ENCODE data around the gene PLPPR5. TPM values are rescaled to one million over a fixed set of nuclear protein-coding genes. Genes with fewer than 3 reads are reported as not detected.

Gene PLPPR5
- polyA plus RNA-seq, 4 donors, result 1.0 to 2.0 (median 1.5) TPM

DNA sequence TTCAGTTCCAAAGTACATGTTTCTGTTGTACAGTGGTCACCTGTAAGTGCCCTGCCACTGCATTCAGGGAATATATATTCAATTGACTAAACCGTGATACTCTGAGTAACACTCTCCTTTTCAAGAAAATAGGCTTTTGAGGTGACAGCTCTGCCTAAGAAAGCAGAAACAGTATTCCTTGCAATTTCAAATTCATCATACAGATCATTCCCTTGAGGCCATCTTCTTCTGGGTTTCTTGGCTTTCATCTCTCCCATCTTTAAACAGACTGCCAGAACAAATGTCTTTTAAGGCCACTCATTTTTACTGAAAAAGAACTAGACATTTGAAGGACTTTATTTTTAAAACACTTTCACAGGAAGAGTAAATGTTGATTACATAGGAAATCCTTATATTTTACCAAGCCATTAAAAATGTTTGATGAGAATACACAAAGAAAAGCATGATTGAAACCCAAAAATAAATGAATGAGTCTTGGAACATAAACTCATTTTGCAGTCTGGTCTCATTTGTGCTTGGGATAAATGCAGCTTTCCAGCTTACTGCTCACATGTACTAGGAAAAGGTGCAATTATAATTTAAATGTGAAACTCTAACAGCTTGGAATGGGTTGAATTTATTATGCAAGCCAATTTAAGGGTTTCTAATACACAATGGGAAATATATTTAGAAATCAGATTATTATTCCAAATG is 34.7 kb downstream of the PLPPR5 start:
- no peak for DNase-seq (ENCODE audit: low read depth in 4 of 4, low spot score in 2 of 4)

DNA sequence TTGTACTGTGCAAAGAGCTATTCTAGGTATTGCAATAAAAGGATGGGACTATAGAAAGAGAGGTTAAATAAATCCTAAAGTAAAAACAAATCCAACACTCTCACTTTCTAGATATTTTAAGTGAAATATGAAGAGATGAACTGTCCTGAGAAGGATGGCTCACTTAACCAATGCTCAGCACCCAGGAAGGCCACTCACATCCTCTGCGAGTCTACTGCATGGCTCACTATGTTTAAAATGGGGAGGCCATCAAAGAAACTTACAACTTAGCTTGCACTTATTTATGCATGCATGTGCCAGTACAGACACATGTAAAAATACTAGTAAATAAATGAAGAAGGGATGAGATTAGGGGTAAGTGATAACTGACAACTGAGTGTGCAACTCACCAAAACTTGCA is 37.5 kb downstream of the PLPPR5 start:
- DNase-seq (ENCODE audit: low read depth in 4 of 4, low spot score in 2 of 4), result no peak

DNA sequence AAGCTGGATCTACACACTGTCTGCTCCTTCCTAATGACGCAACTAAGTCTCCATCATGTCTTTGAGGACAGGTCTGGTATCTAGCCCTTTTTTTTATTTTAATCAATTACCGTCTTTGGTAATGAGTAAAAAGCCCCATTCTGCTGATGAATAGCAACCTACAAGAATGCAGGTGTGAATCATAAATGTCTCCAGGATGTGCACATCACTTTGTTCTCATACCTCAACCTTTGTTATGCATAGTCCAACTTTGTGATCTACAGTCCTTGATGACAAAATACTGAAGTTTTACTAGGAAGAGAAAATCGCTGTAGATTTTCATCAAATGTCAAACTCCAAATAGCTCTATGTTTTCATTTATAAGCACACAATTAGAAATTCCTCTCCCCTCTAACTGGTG is 39.3 kb downstream of the PLPPR5 start:
- no peak for DNase-seq (ENCODE audit: low read depth in 4 of 4, low spot score in 2 of 4)

DNA sequence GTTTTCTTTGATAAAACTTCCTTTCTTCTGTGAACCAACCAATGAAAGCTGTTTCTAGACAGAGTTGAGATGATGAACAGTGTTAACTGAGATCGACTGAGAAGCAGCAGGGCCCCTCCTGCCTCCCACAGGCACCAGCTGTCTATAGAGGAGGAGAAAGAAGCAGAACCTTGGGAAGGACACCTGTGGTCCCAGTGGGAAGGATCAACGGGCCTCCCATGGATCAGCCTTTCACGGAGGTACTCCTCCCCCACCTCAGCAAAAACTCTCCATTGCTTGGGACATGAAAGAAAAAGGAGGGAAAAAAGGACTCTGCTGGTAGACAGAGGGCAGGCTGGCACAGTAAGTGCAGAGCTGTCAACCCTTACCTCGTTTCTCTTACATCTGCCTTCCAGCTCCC is 40.5 kb downstream of the PLPPR5 start:
- DNase-seq (ENCODE audit: low read depth in 4 of 4, low spot score in 2 of 4), result no peak

DNA sequence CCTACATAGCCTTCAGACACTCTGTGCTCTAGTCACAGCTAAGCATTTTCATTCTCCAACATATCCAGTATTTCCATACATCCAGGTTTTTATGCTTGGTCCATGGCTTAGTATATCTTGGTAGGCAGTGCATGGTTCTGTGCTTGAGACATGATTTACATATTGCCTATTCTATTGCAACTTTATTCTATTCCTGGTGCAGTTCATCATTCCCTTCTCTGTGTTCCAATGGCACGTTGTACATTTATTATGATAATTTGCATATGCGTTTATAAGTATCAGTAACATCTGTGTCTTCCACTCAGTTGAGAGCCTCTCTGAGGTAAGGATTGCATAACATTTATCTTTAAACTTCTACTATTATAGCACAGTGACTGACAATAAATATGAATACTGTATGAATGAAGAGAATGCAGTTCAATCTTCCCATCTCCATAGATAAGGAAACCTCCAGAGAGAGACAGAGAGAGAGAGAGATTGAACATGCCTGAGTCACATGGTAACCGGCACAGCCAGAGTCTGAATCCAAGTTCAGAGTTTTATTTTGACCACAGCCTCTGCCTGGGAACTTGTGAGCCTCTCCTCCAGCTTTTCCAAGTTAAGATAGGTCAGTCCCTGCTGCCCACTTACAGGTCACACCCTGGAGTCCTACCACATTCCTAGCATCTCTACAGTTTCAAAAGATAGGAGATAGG is 41.5 kb downstream of the PLPPR5 start:
- no peak for DNase-seq (ENCODE audit: low read depth in 4 of 4, low spot score in 2 of 4)

DNA sequence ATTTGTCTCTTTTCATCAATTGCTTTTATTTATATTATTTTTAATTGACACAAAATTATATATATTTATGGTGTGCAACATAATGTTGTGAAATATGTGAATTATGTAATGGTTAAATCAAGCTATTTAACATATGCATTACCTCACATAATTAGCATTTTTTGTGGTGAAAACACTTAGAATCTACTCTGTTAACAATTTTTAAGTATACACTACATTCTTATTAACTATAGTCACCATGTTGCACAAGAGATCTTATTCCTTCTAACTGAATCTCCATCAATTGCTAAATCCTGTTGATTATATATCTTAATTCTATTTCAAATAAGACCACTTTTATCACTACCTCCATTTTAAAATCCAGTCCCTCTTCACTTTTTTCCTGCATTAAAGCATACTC is 42.5 kb downstream of the PLPPR5 start:
- no peak for DNase-seq (ENCODE audit: low read depth in 4 of 4, low spot score in 2 of 4)

DNA sequence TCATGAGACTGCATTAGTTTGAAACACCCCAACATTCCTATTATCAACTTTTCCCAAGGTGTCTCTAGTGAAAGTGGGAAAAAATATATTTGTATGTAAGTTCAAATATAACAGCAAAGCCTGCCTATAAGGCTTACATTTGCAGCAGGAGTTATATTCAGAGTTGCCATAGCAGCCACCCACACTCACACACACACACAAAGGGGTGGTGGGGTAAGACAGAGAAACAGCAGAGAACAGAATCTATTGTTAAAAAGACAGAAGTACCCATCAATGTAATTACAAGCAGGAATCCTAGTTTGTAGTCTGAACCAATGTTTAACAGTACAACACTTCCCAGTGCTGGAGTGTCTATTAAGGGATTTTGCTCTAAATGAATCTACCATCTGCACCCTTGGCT is 55.0 kb downstream of the PLPPR5 start:
- no peak for DNase-seq (ENCODE audit: low read depth in 4 of 4, low spot score in 2 of 4)

DNA sequence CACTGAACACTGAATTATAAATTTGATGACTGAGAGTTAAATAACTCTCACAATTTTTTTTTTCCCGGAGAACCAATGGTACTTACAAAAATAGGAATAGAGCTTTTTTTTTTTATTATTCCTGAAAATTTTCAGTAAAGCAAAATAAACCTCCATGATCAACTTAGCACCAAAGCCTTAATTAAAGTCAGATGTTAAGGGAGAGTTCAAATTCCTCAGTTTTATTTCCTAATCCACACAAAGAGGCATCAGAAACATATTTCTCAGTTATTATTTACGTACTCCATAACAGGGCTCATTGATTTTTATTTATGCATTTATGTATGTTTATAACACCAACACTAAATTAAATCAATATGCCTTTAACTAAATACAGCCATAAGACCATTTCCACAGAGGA is 55.5 kb downstream of the PLPPR5 start:
- no peak for DNase-seq (ENCODE audit: low read depth in 4 of 4, low spot score in 2 of 4)

DNA sequence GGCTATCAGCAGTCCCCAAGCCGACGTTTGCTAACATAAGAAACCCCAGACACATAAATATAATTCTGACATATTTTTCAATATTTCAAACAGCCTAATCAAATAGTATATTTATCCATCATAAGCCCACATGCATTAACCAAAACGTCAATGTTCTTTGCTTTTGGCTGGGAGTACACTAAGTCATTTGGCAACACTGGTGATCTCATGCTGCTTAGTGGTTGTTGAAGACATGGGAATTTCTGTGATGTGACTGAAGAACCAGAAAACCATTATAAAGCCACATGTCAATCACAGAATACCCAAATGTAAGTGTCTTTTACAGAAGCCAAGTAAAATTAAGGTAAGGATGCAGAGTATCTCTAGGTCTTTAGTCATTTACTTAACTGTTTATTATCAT is 57.6 kb downstream of the PLPPR5 start:
- no peak for DNase-seq (ENCODE audit: low read depth in 4 of 4, low spot score in 2 of 4)

DNA sequence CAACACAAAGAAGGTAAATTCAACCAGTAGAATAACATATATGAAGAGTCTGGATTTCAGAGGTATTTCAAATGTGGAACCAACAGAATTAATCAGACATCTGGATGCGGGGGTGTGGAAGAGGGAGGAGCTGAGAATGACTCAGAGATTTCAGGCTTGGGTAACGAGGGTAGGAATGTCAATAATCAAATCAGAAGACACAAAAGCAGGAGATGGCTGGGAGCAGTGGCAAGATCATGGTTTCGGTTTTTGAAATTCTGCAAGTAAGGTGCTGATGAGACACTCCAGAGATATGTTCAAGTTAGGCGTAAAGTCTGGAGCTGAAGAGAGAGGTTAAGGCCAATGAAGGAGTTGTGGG is 64.0 kb downstream of the PLPPR5 start:
- DNase-seq (ENCODE audit: low read depth in 4 of 4, low spot score in 2 of 4), result no peak

DNA sequence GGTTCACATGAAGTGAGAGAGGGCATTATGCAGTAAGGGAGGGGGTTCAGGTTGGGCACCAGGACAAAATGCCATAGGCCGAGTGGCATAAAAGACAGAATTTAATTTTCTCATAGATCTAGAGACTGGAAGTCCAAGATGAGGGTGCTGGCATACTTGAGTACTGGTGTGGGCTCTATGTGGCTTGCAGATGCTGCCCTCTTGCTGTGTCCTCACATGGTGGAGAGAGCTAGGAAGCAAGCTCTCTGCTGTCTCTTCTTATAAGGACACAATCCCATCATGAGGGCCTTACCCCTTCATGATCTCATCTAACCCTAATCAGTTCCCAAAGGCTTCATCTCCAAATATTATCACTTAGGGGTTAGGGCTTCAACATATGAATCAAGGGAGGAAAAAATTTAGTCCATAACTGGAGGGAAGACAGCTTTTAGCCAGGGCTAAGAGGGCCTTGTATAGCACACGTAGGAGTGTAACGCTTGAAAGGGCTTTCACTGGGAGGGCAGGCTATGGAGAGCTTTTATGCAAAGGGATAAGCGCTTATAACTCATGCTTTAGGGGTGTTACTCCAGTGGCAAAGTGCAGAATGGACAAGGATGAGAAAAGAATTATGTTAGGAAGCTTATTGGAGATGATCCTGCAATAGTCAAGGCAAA is 64.5 kb downstream of the PLPPR5 start:
- no peak for DNase-seq (ENCODE audit: low read depth in 4 of 4, low spot score in 2 of 4)

DNA sequence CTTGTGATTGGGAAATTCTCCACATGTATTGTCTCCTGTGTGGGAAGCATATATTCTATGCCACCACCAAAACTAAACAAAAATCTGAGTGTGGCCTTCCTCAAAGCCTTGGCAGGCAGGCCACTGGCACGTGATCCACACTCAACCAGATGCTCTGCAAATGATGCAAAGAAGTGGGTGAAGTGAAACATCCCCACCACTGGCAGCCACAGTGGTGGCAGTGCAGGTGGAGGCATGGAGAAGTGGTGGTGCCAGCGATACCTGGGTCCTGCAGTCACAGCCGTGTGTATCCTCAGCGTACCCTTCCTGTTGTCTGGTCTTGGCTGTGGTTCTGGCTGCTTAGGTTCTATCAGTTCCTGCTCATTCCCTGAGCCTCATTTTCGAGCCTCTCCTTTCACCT is 65.2 kb downstream of the PLPPR5 start:
- no peak for DNase-seq (ENCODE audit: low read depth in 4 of 4, low spot score in 2 of 4)

DNA sequence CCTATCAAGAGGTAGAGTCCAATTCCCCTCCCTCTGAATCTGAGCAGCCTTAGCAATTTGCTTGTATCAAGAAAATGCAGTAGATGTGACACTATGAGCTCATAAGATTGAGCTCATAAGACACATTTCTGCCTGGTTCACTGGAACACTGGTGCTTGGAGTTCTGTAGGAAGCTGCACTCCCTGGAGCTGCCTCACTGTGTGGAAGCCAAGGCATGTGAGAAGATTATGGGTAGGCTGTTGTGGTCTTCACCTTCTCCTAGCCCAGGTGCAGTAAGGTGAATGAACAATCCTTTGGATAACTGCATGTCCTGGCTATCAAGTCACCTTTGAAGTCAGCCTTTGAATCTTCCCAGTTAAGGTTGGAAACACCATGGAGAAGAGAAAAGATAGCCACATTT is 67.3 kb downstream of the PLPPR5 start:
- DNase-seq (ENCODE audit: low read depth in 4 of 4, low spot score in 2 of 4), result no peak

DNA sequence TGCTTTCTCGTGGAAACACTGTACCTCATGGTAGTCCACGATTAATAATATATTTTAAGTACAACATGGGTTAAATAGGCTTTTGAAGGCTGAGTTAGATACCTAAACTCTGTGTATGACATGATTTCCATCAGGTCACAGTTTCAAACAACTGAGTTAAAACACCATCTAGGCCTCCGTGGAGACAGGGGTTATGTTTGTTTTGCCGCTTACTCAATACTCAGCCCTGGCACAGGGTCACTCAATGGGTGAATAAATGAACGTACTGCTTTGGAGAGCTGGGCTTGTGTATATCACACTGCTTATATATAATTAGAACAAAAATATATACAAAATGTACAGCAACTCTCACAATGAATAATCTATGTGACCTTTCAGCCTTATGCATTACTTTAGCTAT is 72.5 kb downstream of the PLPPR5 start:
- DNase-seq (ENCODE audit: low read depth in 4 of 4, low spot score in 2 of 4), result no peak

DNA sequence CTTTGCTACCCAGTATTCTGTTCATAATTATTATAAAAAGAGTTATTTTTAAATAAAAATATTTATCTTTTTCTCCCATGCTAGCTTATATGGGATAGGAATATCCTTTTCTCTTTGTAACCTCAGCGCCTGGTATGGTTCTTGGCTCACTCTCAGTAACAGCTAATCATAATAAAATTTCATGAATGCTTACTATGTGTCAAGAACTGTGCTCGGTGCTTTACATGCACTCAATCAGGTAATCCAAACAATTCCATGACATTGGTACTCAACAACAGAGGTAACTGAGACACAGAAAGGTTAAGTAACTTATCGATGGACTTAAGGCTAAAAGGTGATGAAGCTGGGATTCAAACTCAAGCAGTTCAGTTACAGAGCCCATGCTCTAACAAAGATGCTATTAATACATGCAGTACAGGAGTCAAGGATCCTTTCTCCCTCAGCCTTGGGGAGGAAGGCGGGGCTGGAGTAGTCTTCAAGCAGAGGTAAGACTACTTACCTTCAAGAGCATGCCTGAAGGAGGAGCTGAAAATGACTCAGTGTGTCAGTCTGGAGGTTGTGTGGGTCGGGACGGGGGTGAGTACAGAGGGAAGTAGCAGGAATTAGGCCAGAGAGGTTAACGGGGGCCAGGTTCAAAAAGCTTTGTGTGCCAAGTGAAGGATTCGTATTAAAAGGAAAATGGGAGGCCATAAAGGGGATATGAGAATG is 73.4 kb downstream of the PLPPR5 start:
- DNase-seq (ENCODE audit: low read depth in 4 of 4, low spot score in 2 of 4), result no peak

DNA sequence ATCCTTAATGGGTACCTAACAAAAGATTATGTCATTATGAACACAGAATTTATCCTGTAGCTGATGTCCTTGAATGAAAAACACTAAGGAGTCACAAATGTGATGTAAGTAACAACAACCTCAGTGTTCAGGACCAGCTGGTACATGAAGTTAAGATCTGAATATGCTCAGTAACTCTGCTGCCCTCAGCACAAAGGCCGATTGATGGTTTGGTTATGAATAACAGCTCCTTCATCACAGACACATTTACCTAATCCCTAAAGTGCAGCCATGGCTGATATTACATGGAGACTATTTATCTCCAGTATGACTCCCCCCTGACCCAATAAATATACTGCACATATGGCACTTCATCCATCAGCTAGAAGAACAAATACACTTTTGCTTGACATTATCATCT is 75.2 kb downstream of the PLPPR5 start:
- no peak for DNase-seq (ENCODE audit: low read depth in 4 of 4, low spot score in 2 of 4)

DNA sequence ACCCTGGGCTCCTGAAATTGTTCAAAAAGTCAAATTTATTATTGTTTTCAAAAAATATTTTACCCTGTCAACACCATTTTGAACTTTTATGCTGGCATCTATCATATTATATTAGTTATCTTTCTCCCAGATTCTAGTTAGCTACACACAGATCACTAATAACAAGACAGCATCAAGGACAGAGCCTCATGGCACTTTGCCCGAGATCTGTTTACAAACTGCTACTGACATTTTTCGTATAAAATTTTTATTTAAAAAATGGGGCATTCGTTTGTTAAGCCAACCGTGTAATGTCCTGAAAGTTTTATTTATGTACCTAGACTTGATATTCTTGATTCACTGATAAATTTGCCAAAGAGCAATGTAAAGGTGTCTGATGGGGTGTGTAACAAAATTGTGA is 78.1 kb downstream of the PLPPR5 start:
- no peak for DNase-seq (ENCODE audit: low read depth in 4 of 4, low spot score in 2 of 4)

DNA sequence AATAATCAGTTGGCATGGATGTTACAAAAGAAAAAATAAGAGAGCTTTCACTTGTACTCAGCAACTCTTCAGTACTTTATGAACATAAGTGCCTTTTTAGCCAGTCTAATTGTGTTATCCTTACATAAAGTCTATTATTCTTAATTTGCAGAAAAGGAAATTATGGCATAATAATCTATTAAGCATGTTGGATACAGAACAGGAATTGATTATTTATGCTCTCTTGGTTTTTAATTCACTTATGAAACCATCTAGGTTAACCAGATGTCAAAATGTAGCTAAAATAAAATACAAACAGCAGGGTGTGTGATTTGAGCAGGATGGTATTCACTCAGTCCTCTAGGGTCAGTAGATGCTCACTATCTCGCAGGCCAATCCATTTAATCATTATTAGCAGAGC is 79.7 kb downstream of the PLPPR5 start:
- DNase-seq (ENCODE audit: low read depth in 4 of 4, low spot score in 2 of 4), result no peak

DNA sequence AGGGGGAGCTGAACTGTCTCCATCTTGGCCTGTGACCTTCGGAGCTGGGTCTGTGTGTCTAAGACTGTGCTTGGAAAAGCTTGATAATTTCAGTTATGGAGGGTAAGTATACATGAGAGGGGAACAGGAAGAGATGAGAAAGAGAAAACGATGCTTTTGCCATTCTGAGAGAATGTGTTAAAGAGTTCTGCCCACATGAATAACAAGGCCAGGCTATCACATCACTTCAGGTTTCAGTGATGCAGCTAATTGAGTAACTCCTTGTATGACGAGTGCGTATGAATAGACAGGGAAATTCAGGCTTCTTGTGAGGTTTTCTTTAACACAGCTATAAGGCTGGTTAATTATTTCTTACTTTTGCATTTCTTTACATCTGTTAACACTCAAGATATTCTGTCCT is 81.0 kb downstream of the PLPPR5 start:
- no peak for DNase-seq (ENCODE audit: low read depth in 4 of 4, low spot score in 2 of 4)

DNA sequence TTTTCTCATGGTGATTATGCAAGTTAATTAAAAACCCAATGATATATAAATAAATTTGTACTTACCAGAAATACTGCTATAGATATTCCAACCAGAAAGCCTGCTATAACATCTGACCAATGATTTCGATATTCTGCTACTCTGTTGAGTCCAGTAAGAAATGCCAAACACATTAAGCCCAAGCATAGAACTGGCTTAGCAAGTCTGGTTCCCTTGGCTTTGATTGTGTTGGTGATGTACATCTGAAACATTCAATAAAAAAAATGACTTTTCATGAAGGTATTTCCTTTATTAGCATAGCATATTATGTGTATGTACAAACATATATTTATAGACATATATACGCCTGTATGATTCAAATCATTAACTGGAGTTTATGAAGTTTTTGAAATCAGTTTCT is 82.8 kb downstream of the PLPPR5 start:
- DNase-seq (ENCODE audit: low read depth in 4 of 4, low spot score in 2 of 4), result no peak

DNA sequence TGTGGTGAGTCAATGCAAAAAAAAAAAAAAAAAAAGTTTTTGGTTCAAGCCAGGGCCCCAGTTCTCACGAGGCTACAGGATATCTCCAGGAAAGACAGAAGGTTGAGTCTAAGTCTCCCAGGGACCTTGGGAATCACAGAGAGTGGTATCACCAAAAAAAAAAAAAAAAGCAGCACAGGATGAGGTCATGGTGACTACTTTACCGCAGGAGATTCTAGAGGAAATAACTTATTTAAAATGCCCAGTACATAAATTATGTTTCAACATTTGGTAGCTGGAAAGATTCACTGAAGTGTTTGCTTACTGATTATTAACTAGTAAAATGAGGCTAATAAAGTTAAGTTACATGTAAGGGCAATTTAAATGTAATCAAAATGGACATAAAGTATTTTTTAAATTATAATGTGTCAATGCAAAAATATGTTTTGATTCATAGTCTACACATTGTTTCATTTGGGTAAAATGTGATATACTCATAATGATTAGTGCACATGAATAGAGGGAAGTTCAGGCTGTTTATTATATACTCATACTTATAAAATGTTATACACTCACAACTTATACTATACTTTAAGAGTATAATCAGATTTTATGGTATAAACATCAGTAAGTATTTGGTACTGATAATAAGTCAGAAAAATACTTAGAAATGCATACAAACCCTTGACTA is 84.1 kb downstream of the PLPPR5 start:
- DNase-seq (ENCODE audit: low read depth in 4 of 4, low spot score in 2 of 4), result no peak

All from left renal cortex interstitium (tissue), 4 donors.